Sigmoid colon (tissue), 7 donors: ENCODE measurements around the gene TMED1. TPM values are rescaled to one million over a fixed set of nuclear protein-coding genes. Genes with fewer than 3 reads are reported as not detected.

Experiments used
- DNase-seq: peaks from one replicate; pipeline ENCODE4 v3.0.0-alpha.2; 2019
- H3K27ac ChIP-seq, 4 donors: fragments of 200-600 bp; sonication (generic); one replicate each; pipeline ENCODE4 v1.5.1; 2016 to 2019; ENCODE audit warnings: mild to moderate bottlenecking in 1 of 4
- H3K27me3 ChIP-seq, 3 donors: fragments of 200-600 bp; sonication (generic); one replicate each; pipeline ENCODE4 v1.5.1; 2019; ENCODE audit warnings: mild to moderate bottlenecking in 1 of 3
- H3K36me3 ChIP-seq, 4 donors: fragments of 200-600 bp; sonication (generic); one replicate each; pipeline ENCODE4 v1.5.1; 2016 to 2019
- H3K4me1 ChIP-seq, 4 donors: fragments of 200-600 bp; sonication (generic); one replicate each; pipeline ENCODE4 v1.5.1; 2017 to 2019
- H3K4me3 ChIP-seq, 4 donors: fragments of 200-600 bp; sonication (generic); one replicate each; pipeline ENCODE4 v1.5.1; 2017 to 2019; ENCODE audit warnings: mild to moderate bottlenecking in 2 of 4, moderate library complexity in 1 of 4
- H3K9me3 ChIP-seq, 4 donors: fragments of 200-600 bp in 3 of 4; sonication (generic) in 3 of 4; one replicate each; pipeline versions ENCODE4 v1.5.1 to v1.6.1; 2013 to 2019
- CTCF ChIP-seq, 4 experiments: fragments of 450-650 bp in 3 of 4; fragments of 200-600 bp in 1 of 4; IDR thresholded peaks; one replicate each; pipeline ENCODE4 v1.5.1; 2016 to 2019; ENCODE audit warnings: antibody characterized with exemption in 4 of 4, mild to moderate bottlenecking in 3 of 4, moderate library complexity in 2 of 4
- EP300 ChIP-seq, 4 donors: sonication (generic); formaldehyde crosslinking; IDR thresholded peaks; one replicate each; pipeline ENCODE4 v1.6.1; 2017; ENCODE audit warnings: antibody characterized with exemption in 4 of 4
- POLR2A ChIP-seq, 2 donors: fragments of 450-650 bp; IDR thresholded peaks; one replicate each; pipeline ENCODE4 v1.6.1; 2016; ENCODE audit warnings: antibody characterized with exemption in 2 of 2, mild to moderate bottlenecking in 2 of 2, moderate library complexity in 2 of 2
- POLR2AphosphoS5 ChIP-seq, 4 donors: sonication (generic); formaldehyde crosslinking; IDR thresholded peaks; one replicate each; pipeline ENCODE4 v1.6.1; 2017; ENCODE audit warnings: antibody characterized with exemption in 4 of 4
- WGBS, 2 donors: extraction: QIAGEN DNeasy Blood & Tissue Kit; methylation state at CpG; one replicate each; pipeline ENCODE4 v1.1.7; 2013; 5-methylcytosine and 5-hydroxymethylcytosine counted together
- intact Hi-C: fragments of 100-400 bp; cut with DNase I; formaldehyde crosslinking; loops from one replicate; pipeline ENCODE4 v1.15.1; 2023
- polyA plus RNA-seq, 3 donors: library from polyadenylated mRNA; stranded (reverse); fragments of 200-250 nt; gene quantifications; one replicate each; pipeline ENCODE4 v1.2.3, GENCODE V29; 2013
- total RNA-seq, 4 donors: library from RNA; depleted of rRNA; stranded (reverse); fragments of >200 nt; gene quantifications; one replicate each; pipeline ENCODE4 v1.1.0, GENCODE V29; 2016
- donor health status: healthy with polysubstance abuse.
- donor health status: Bipolar disorder and iron deficiency.
- donor health status: healthy.

TMED1 gene
- total and polyA plus RNA-seq, 7 donors = 10.8 to 35.3 (median 21.8) TPM

GRCh38 chr19:10854350-10855089 lies 18.5 kb upstream of the TMED1 start:
- Histone ChIP-seq H3K27me3 (peaks cover 0 to 13% (median 0%) of the 10 kb centered on the region in 3 donors), H3K4me3 (no peak overlapping the region), H3K27ac (no peak overlapping the region), H3K9me3 (no peaks in the 10 kb centered on the region), H3K36me3 (no peaks in the 10 kb centered on the region), H3K4me1 (no peaks in the 10 kb centered on the region)
- TF ChIP-seq EP300 (IDR thresholded peaks at IDR 0.05) = no peak
- TF ChIP-seq CTCF (IDR thresholded peaks at IDR 0.05) = no peak
- no peak for TF ChIP-seq POLR2AphosphoS5 (IDR thresholded peaks at IDR 0.05)
- no peak for TF ChIP-seq POLR2A (IDR thresholded peaks at IDR 0.05)
- intact Hi-C loops = no loop called here
- 65 to 86% methylated on average over 7 of the region's 7 CpGs for WGBS, 2 donors
- no peak for DNase-seq

- H3K27me3 ChIP-seq = peaks cover 0 to 19% (median 0%) of the 10 kb centered on the region in 3 donors
- no peaks in the 10 kb centered on the region for H3K9me3 ChIP-seq
- no peak for DNase-seq
- H3K4me3 ChIP-seq = no peak overlapping the region
- no peaks in the 10 kb centered on the region for H3K36me3 ChIP-seq
- H3K4me1 ChIP-seq = no peaks in the 10 kb centered on the region
- 80 to 85% methylated on average over 7 of the region's 7 CpGs for WGBS, 2 donors
- H3K27ac ChIP-seq = no peak overlapping the region
- intact Hi-C loops = no loop called here
- TF ChIP-seq POLR2A (IDR thresholded peaks at IDR 0.05) (no peak), POLR2AphosphoS5 (IDR thresholded peaks at IDR 0.05) (no peak), CTCF (IDR thresholded peaks at IDR 0.05) (no peak), EP300 (IDR thresholded peaks at IDR 0.05) (no peak)
Measured at GRCh38 chr19:10852941-10853340, 16.9 kb upstream of the TMED1 start.

- no peaks in the 10 kb centered on the region for H3K36me3 ChIP-seq
- H3K4me1 ChIP-seq = no peaks in the 10 kb centered on the region
- no peak overlapping the region for H3K4me3 ChIP-seq
- H3K9me3 ChIP-seq = no peaks in the 10 kb centered on the region
- peaks cover 0 to 19% (median 0%) of the 10 kb centered on the region in 3 donors for H3K27me3 ChIP-seq
- WGBS, 2 donors = 78 to 87% methylated on average over 7 of the region's 7 CpGs
- H3K27ac ChIP-seq = no peak overlapping the region
- TF ChIP-seq POLR2AphosphoS5 (IDR thresholded peaks at IDR 0.05) (no peak), EP300 (IDR thresholded peaks at IDR 0.05) (no peak), CTCF (IDR thresholded peaks at IDR 0.05) (no peak), POLR2A (IDR thresholded peaks at IDR 0.05) (no peak)
- intact Hi-C loops = no loop called here
- no peak for DNase-seq
Measured at GRCh38 chr19:10852098-10852800, 16.2 kb upstream of the TMED1 start.

GRCh38 chr19:10850631-10851030 lies 14.6 kb upstream of the TMED1 start:
- no peak for TF ChIP-seq POLR2AphosphoS5 (IDR thresholded peaks at IDR 0.05)
- no peak for TF ChIP-seq CTCF (IDR thresholded peaks at IDR 0.05)
- TF ChIP-seq EP300 (IDR thresholded peaks at IDR 0.05) = no peak
- TF ChIP-seq POLR2A (IDR thresholded peaks at IDR 0.05) = no peak
- no peaks in the 10 kb centered on the region for H3K4me1 ChIP-seq
- no peak for DNase-seq
- no peak overlapping the region for H3K4me3 ChIP-seq
- intact Hi-C loops = no loop called here
- H3K9me3 ChIP-seq = peaks cover 0 to 6% (median 0%) of the 10 kb centered on the region in 4 donors
- 92 to 93% methylated on average over 5 of the region's 5 CpGs for WGBS, 2 donors
- H3K36me3 ChIP-seq = no peaks in the 10 kb centered on the region
- H3K27ac ChIP-seq = no peak overlapping the region
- peaks cover 0 to 19% (median 0%) of the 10 kb centered on the region in 3 donors for H3K27me3 ChIP-seq
